Esophagus muscularis mucosa (tissue), 4 donors: ENCODE data around the gene WDR37. TPM values are rescaled to one million over a fixed set of nuclear protein-coding genes. Genes with fewer than 3 reads are reported as not detected.

Experiments
- DNase-seq: peaks from one replicate; pipeline ENCODE4 v3.0.0-alpha.2; 2017; ENCODE audit errors: extremely low spot score
- H3K27ac ChIP-seq, 4 donors: fragments of 200-600 bp; sonication (generic); replicated peaks in 1 of 4; 1 replicate in 3 of 4; 2 replicates in 1 of 4; pipeline ENCODE4 v1.5.1; 2016 to 2019; ENCODE audit warnings: mild to moderate bottlenecking in 1 of 4
- H3K27me3 ChIP-seq, 4 donors: fragments of 200-600 bp; sonication (generic); one replicate each; pipeline versions ENCODE4 v1.5.1 to v1.6.0; 2016 to 2019
- H3K36me3 ChIP-seq, 4 donors: fragments of 200-600 bp; sonication (generic); one replicate each; pipeline ENCODE4 v1.5.1; 2016 to 2019
- H3K4me1 ChIP-seq, 4 donors: fragments of 200-600 bp; sonication (generic); one replicate each; pipeline ENCODE4 v1.5.1; 2016 to 2019
- H3K4me3 ChIP-seq, 4 donors: fragments of 200-600 bp; sonication (generic); 1 replicate in 2 of 4; 2 replicates in 2 of 4; pipeline ENCODE4 v1.5.1; 2016 to 2019; ENCODE audit warnings: mild to moderate bottlenecking in 4 of 4, moderate library complexity in 1 of 4
- H3K9me3 ChIP-seq, 4 donors: fragments of 200-600 bp; sonication (generic); 1 replicate in 3 of 4; 2 replicates in 1 of 4; pipeline ENCODE4 v1.5.1; 2016 to 2019
- CTCF ChIP-seq, 3 experiments: fragments of 200-600 bp in 2 of 3; fragments of 450-650 bp in 1 of 3; sonication (generic) in 2 of 3; IDR thresholded peaks; one replicate each; pipeline ENCODE4 v1.5.1; 2017 to 2019; ENCODE audit warnings: antibody characterized with exemption in 3 of 3, mild to moderate bottlenecking in 2 of 3, moderate library complexity in 1 of 3
- EP300 ChIP-seq: sonication (generic); formaldehyde crosslinking; IDR thresholded peaks from one replicate; pipeline ENCODE4 v1.6.1; 2017; ENCODE audit warnings: antibody characterized with exemption
- POLR2A ChIP-seq: fragments of 450-650 bp; IDR thresholded peaks from one replicate; pipeline ENCODE4 v1.6.1; 2017; ENCODE audit warnings: antibody characterized with exemption, moderate library complexity, mild to moderate bottlenecking, low read depth
- POLR2AphosphoS5 ChIP-seq, 2 donors: sonication (generic); formaldehyde crosslinking; IDR thresholded peaks; one replicate each; pipeline ENCODE4 v1.6.1; 2017; ENCODE audit warnings: antibody characterized with exemption in 2 of 2
- WGBS: methylation state at CpG from one replicate; pipeline ENCODE4 v1.1.5; 2018; 5-methylcytosine and 5-hydroxymethylcytosine counted together
- intact Hi-C: fragments of 100-400 bp; cut with DNase I; formaldehyde crosslinking; loops from one replicate; pipeline ENCODE4 v1.15.1; 2023
- total RNA-seq, 4 donors: library from RNA; depleted of rRNA; stranded (reverse); fragments of >200 nt; gene quantifications; one replicate each; pipeline versions ENCODE4 v1.1.0 to v1.2.1, GENCODE V29; 2016

WDR37 gene
- total RNA-seq, 4 donors from 2014 or later, result 9.1 to 17.2 (median 13.2) TPM

DNA sequence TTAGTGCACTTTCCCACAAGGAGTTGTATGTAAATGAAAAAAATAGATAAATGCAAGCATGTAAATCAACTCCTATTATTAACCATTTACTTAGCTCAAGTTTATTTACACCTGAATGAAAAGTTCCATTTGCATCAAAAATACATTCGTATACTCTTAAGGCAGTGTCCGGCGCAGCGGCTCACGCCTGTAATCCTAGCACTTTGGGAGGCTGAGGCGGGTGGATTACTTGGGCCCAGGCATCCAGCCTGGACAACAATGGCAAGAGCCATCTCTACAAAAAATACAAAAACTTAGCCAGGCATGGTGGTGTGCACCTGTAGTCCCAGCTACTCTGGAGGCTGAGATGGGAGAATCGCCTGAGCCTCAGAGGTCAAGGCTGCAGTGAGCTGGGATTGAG lies 26.3 kb upstream of the WDR37 start:
- H3K9me3 ChIP-seq, result no peaks in the 10 kb centered on the region
- no peak overlapping the region for H3K4me3 ChIP-seq
- no peaks in the 10 kb centered on the region for H3K27me3 ChIP-seq
- H3K27ac ChIP-seq, result no peak overlapping the region
- no peaks in the 10 kb centered on the region for H3K4me1 ChIP-seq
- 98% methylated on average over 7 of the region's 7 CpGs for WGBS
- TF ChIP-seq EP300, result no peak
- no peak for TF ChIP-seq CTCF (IDR thresholded peaks at IDR 0.05)
- no peak for TF ChIP-seq POLR2A
- no peak for TF ChIP-seq POLR2AphosphoS5 (IDR thresholded peaks at IDR 0.05)
- no peak for DNase-seq
- no peaks in the 10 kb centered on the region for H3K36me3 ChIP-seq
- intact Hi-C loops, result no loop called here

DNA sequence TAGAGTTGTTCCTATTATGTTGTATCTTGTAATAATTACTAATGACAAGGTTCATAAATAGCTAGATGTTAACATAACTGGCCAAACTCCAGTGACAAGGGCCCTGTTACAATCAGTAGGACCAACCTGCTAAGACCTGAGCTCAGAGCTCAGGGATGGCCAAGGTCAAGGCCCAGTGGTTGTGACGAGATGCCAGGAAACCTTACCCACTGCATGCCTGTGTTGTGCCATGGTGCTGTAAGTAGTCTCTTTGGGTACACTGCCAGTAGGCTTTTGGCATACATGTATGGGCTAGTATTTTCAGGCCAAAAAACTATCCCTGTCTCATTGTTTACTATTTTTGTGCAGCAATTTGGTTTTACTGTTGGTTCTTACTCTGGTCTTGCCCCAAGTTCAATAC lies 22.6 kb upstream of the WDR37 start:
- no peak for DNase-seq
- no peaks in the 10 kb centered on the region for H3K9me3 ChIP-seq
- H3K4me3 ChIP-seq, result no peak overlapping the region
- H3K27me3 ChIP-seq, result no peaks in the 10 kb centered on the region
- TF ChIP-seq POLR2A, result no peak
- no peak for TF ChIP-seq POLR2AphosphoS5 (IDR thresholded peaks at IDR 0.05)
- TF ChIP-seq EP300, result no peak
- no peaks in the 10 kb centered on the region for H3K4me1 ChIP-seq
- intact Hi-C loops, result no loop called here
- WGBS, result 91% methylated on average over 1 of the region's 1 CpG
- peaks cover 0 to 21% (median 13%) of the 10 kb centered on the region in 4 donors for H3K36me3 ChIP-seq
- no peak overlapping the region for H3K27ac ChIP-seq

GRCh38 chr10:1034758-1035157 lies 21.4 kb upstream of the WDR37 start:
- no peaks in the 10 kb centered on the region for H3K9me3 ChIP-seq
- no peaks in the 10 kb centered on the region for H3K4me1 ChIP-seq
- WGBS, result 93% methylated on average over 3 of the region's 3 CpGs
- H3K27me3 ChIP-seq, result no peaks in the 10 kb centered on the region
- H3K4me3 ChIP-seq, result no peak overlapping the region
- TF ChIP-seq CTCF (IDR thresholded peaks at IDR 0.05) (no peak), POLR2A (no peak), EP300 (no peak), POLR2AphosphoS5 (IDR thresholded peaks at IDR 0.05) (no peak)
- H3K36me3 ChIP-seq, result peaks cover 0 to 32% (median 17%) of the 10 kb centered on the region in 4 donors
- no peak for DNase-seq
- H3K27ac ChIP-seq, result no peak overlapping the region
- intact Hi-C loops, result no loop called here

GRCh38 chr10:1035201-1035600 lies 21.0 kb upstream of the WDR37 start:
- intact Hi-C loops, result no loop called here
- no peaks in the 10 kb centered on the region for H3K9me3 ChIP-seq
- 81% methylated on average over 6 of the region's 6 CpGs for WGBS
- no peaks in the 10 kb centered on the region for H3K4me1 ChIP-seq
- DNase-seq, result no peak
- no peak overlapping the region for H3K4me3 ChIP-seq
- H3K27ac ChIP-seq, result peak overlapping the region in 1 of 4 donors; percentile 16
- H3K36me3 ChIP-seq, result peaks cover 0 to 35% (median 20%) of the 10 kb centered on the region in 4 donors
- H3K27me3 ChIP-seq, result no peaks in the 10 kb centered on the region
- TF ChIP-seq POLR2A (no peak), EP300 (no peak), POLR2AphosphoS5 (IDR thresholded peaks at IDR 0.05) (no peak), CTCF (IDR thresholded peaks at IDR 0.05) (no peak)

GRCh38 chr10:1036341-1036791 lies 19.8 kb upstream of the WDR37 start:
- no peaks in the 10 kb centered on the region for H3K4me1 ChIP-seq
- intact Hi-C loops, result no loop called here
- no peak for TF ChIP-seq CTCF (IDR thresholded peaks at IDR 0.05)
- no peak for TF ChIP-seq POLR2AphosphoS5 (IDR thresholded peaks at IDR 0.05)
- no peak for TF ChIP-seq EP300
- no peak for TF ChIP-seq POLR2A

More at GRCh38 chr10:1036341-1036791, 19.8 kb upstream of the WDR37 start:
- DNase-seq, result no peak
- no peaks in the 10 kb centered on the region for H3K9me3 ChIP-seq
- peaks cover 4 to 46% (median 29%) of the 10 kb centered on the region in 4 donors for H3K36me3 ChIP-seq
- WGBS, result 82% methylated on average over 14 of the region's 14 CpGs
- no peaks in the 10 kb centered on the region for H3K27me3 ChIP-seq
- no peak overlapping the region for H3K27ac ChIP-seq
- H3K4me3 ChIP-seq, result no peak overlapping the region
